ENCODE measurements around the gene APBA1. TPM values are rescaled to one million over a fixed set of nuclear protein-coding genes. Genes with fewer than 3 reads are reported as not detected.

Gene APBA1
- total and polyA plus RNA-seq, 2 of the 8 experiments (the other 6 are each of a cell fraction or from before 2014, with no cell fraction given): 0.36 to 0.60 TPM

DNA sequence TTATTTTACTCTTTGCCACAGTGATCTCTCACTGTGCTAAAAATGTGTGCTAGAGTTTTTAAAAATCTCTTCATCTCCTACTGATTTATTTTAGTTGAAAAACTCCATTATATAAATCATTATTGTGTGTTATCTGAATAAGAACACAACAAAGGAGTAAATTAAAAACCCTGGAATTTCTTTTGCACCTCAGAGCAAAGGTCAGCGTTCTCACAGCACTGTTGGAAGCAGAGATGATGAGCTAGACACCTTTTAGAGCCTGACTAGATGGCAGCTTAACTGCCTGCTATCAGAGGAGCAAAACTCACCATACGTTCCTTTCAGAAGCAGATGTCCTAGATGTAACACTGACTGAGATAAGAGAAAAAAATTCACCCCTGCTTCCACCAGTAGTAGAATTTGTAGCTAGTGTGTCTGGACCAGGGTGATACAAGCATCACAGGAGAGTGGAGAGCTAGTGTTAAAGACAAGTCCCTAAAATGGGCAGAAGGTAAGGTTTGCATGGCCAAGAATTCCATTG, 200.0 kb downstream of the APBA1 start:
- Histone ChIP-seq H3K79me2 (ENCODE audit: control insufficient read depth in 1 of 2, insufficient read depth in 2 of 2, low read length in 2 of 2) (no peaks in the 10 kb centered on the region), H3K23me2 (ENCODE audit: low read depth, low read length) (no peaks in the 10 kb centered on the region), H3K4ac (replicated peaks; ENCODE audit: insufficient read length, low read depth, low read length) (no peak overlapping the region), H2AK5ac (ENCODE audit: low read depth, low read length) (no peak overlapping the region), H2AFZ (ENCODE audit: low read length) (peak overlapping the region; percentile 20; the same call in 1 of the 2 replicates), H3K36me3 (ENCODE audit: control insufficient read depth in 2 of 4, insufficient read depth in 4 of 4, low read length in 3 of 4) (no peaks in the 10 kb centered on the region), H3K4me2 (ENCODE audit: insufficient read depth in 1 of 2, low read depth in 2 of 2, low read length in 2 of 2) (no peak overlapping the region), H3K4me3 (ENCODE audit: extremely low read depth in 1 of 4, insufficient read depth in 2 of 4, low read depth in 3 of 4, low read length in 4 of 4) (no peak overlapping the region), H2BK12ac (ENCODE audit: low read depth, low read length) (no peak overlapping the region), H2BK5ac (ENCODE audit: low read depth, low read length) (no peak overlapping the region), H3K56ac (replicated peaks; ENCODE audit: insufficient read length, low read depth, low read length) (no peak overlapping the region), H2BK20ac (ENCODE audit: low read length) (no peak overlapping the region), H4K20me1 (replicated peaks in 1 of 2; ENCODE audit: control insufficient read depth in 1 of 2, insufficient read depth in 2 of 2, low read length in 2 of 2) (no peaks in the 10 kb centered on the region), H4K91ac (replicated peaks; ENCODE audit: insufficient read length, low read length) (no peak overlapping the region), H4K5ac (ENCODE audit: insufficient read length, low read depth, low read length) (no peak overlapping the region), H3K9ac (replicated peaks in 1 of 4; ENCODE audit: extremely low read depth in 1 of 4, low read depth in 3 of 4, low read length in 3 of 4) (no peak overlapping the region), H3K18ac (ENCODE audit: extremely low read depth, low read length) (no peak overlapping the region), H3K27ac (ENCODE audit: low read depth, low read length) (no peak overlapping the region), H4K8ac (ENCODE audit: extremely low read depth, insufficient read depth, low read length) (no peak overlapping the region), H3K27me3 (replicated peaks in 1 of 4; ENCODE audit: control insufficient read depth in 3 of 4, extremely low read depth in 1 of 4, insufficient read depth in 3 of 4, low read length in 3 of 4) (no peaks in the 10 kb centered on the region), H3K4me1 (replicated peaks in 1 of 4; ENCODE audit: control insufficient read depth in 3 of 4, insufficient read depth in 4 of 4, low read length in 3 of 4) (peaks cover 0 to 6% (median 2%) of the 10 kb centered on the region in 4 experiments; a peak in 3 of 7 replicates), H3K23ac (ENCODE audit: insufficient read length) (no peak overlapping the region), H3K14ac (ENCODE audit: insufficient read length) (no peak overlapping the region), H3K79me1 (ENCODE audit: low read depth, low read length) (no peaks in the 10 kb centered on the region), H2BK15ac (ENCODE audit: low read length) (no peak overlapping the region), H3K9me3 (ENCODE audit: insufficient read depth in 2 of 2, low read depth in 1 of 2, low read length in 1 of 2) (no peaks in the 10 kb centered on the region), H2BK120ac (replicated peaks; ENCODE audit: low read depth, low read length) (no peak overlapping the region)
- 71% methylated on average over 2 of the region's 2 CpGs; no CpG with 5 or more reads in 1 of the 2 experiments for WGBS, 2 experiments (ENCODE audit: extremely low coverage in 1 of 2, insufficient coverage in 1 of 2, insufficient read length in 1 of 2, insufficient replicate concordance in 2 of 2, low coverage in 1 of 2, low lambda C conversion rate in 2 of 2, missing lambda C conversion rate in 1 of 2)
- FAIRE-seq: peak; percentile 60
- peak in 1 of 2 experiments; percentile 28 for DNase-seq (ENCODE audit: low read depth in 1 of 2, low spot score in 2 of 2)
- CTCF ChIA-PET (ENCODE audit: partially characterized antibody): interaction anchor here (0.9 to 2.2 kb wide), 8 partner anchors 10 to 295 kb away, joined by 3 to 9 read pairs (median 4); no protein-coding TSS in a partner anchor
- POLR2A ChIA-PET (ENCODE audit: partially characterized antibody): no interaction called here

All from H1 (cell line).